Stimulated activated CD4-positive, alpha-beta T cell treated with anti-CD3 and anti-CD28 coated beads, Interleukin-4, amount 100 ng/mL, for 1 hour (primary cell): ENCODE measurements around the gene LYG1.
"Not testable (repeated sequence)": the region's sequence is repeated elsewhere in the genome, so short reads cannot be mapped to it uniquely, and the experiment has no call there.

ENCODE experiments used
- DNase-seq: peaks from one replicate; pipeline ENCODE4 v3.0.0-alpha.2; 2020

Gene LYG1

GRCh38 chr2:99301097-99301496 is at the start of gene LYG1:
Gene LYG1 (minus strand): TSS chr2:99301197. CDS start chr2:99295670, 5,527 bp downstream.
- not testable (repeated sequence) for DNase-seq

- DNase-seq = no peak
These were observed 49.2 kb upstream of the LYG1 start for GRCh38 chr2:99350194-99350593.

- DNase-seq = no peak
These were observed 47.2 kb upstream of the LYG1 start for GRCh38 chr2:99348173-99348572.

- DNase-seq = no peak
These were observed 45.2 kb upstream of the LYG1 start for GRCh38 chr2:99346218-99346617.

GRCh38 chr2:99345446-99345845 is 44.4 kb upstream of the LYG1 start:
- DNase-seq = not testable (repeated sequence)

GRCh38 chr2:99342536-99342935 is 41.5 kb upstream of the LYG1 start:
- no peak for DNase-seq

GRCh38 chr2:99340669-99341236 is 39.8 kb upstream of the LYG1 start:
- no peak for DNase-seq

GRCh38 chr2:99338029-99338585 is 37.1 kb upstream of the LYG1 start:
- no peak for DNase-seq

- DNase-seq = peak; percentile 94
These were observed 36.4 kb upstream of the LYG1 start, which contains the start of gene EIF5B for GRCh38 chr2:99337113-99338028. Gene EIF5B (plus strand): TSS chr2:99337389. CDS start chr2:99337555, 166 bp downstream.

- DNase-seq = no peak
These were observed 35.8 kb upstream of the LYG1 start for GRCh38 chr2:99336804-99337112.

- peak; percentile 96 for DNase-seq
These were observed 35.2 kb upstream of the LYG1 start, which contains the start of gene TXNDC9 for GRCh38 chr2:99335911-99336803. Gene TXNDC9 (minus strand): TSS chr2:99336333. CDS start chr2:99333210, 3,123 bp downstream.

- DNase-seq = no peak
These were observed 24.4 kb upstream of the LYG1 start for GRCh38 chr2:99325384-99325783.

- DNase-seq = not testable (repeated sequence)
These were observed 16.8 kb upstream of the LYG1 start for GRCh38 chr2:99317873-99318200.

- DNase-seq = no peak
These were observed 16.3 kb upstream of the LYG1 start for GRCh38 chr2:99317161-99317872.

- no peak for DNase-seq
These were observed 1.4 kb downstream of the LYG1 start for GRCh38 chr2:99299580-99299979.

GRCh38 chr2:99297994-99298393 is 3.0 kb downstream of the LYG1 start:
- DNase-seq = no peak

GRCh38 chr2:99285526-99285925 is 15.5 kb downstream of the LYG1 start:
- no peak for DNase-seq

- no peak for DNase-seq
These were observed 20.9 kb downstream of the LYG1 start for GRCh38 chr2:99279969-99280695.

GRCh38 chr2:99278793-99279291 is 22.2 kb downstream of the LYG1 start:
- DNase-seq = no peak

GRCh38 chr2:99278195-99278765 is 22.7 kb downstream of the LYG1 start:
- DNase-seq = not testable (repeated sequence)

GRCh38 chr2:99275882-99276281 is 25.1 kb downstream of the LYG1 start:
- no peak for DNase-seq
